ENCODE measurements around the gene ID4. TPM values are rescaled to one million over a fixed set of nuclear protein-coding genes. Genes with fewer than 3 reads are reported as not detected.

Gene ID4
- polyA plus RNA-seq, 2 donors = 23.5 to 24.8 TPM

DNA sequence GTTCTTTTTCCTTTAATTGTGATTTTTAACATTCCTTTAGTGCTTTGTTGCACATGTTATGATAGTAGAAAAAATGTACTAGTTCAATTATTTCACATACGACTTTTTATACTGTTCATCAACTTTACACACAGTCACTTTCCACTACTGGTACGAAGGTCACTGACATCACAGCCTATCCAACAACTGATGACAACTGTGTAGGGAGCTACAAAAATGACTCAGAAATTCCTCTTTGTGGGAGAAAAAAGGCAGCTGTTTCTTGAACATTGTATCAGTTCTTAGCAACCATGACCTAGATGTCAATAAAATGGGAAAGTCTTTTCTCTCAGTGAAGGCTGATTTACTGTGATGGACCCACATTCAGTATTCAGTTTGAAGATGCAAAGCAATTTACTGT, 7.0 kb upstream of the ID4 start:
- Histone ChIP-seq H3K4me3 (ENCODE audit: low read depth in 1 of 2, low read length in 2 of 2) (no peak overlapping the region), H3K9me3 (ENCODE audit: control insufficient read depth in 2 of 2, insufficient read depth in 1 of 2, low read depth in 1 of 2, low read length in 1 of 2) (no peaks in the 10 kb centered on the region), H3K4me1 (ENCODE audit: control insufficient read depth in 2 of 2, insufficient read depth in 2 of 2, low read length in 1 of 2) (no peaks in the 10 kb centered on the region), H3K36me3 (ENCODE audit: control insufficient read depth in 2 of 2, insufficient read depth in 2 of 2, low read length in 1 of 2) (no peaks in the 10 kb centered on the region), H3K27me3 (ENCODE audit: control insufficient read depth in 1 of 2, insufficient read depth in 2 of 2, low read length in 2 of 2) (no peaks in the 10 kb centered on the region), H3K27ac (ENCODE audit: low read depth in 2 of 2, low read length in 1 of 2) (no peak overlapping the region)
- 77 to 81% methylated on average over 2 of the region's 2 CpGs for WGBS, 2 donors

DNA sequence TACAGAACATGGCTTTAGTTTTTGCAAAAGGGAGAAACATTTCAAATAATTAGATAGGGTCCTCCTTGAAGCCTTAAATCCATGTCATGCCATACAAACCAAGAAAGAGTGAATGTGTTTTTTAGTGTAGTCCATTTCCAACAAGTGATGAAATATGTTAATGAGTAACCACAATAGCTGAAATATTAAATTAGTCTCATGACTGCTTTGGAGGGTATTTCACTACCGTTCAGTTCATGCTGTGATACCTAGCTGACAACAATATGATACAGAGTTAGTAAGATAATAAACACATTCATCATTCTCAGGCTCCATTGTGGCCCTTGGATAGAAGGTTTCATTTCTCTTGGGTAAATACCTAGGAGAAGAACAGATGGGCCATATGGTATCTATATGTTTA, 5.8 kb upstream of the ID4 start:
- 56 to 85% methylated on average over 1 of the region's 1 CpG for WGBS, 2 donors
- no peaks in the 10 kb centered on the region for H3K9me3 ChIP-seq (ENCODE audit: control insufficient read depth in 2 of 2, insufficient read depth in 1 of 2, low read depth in 1 of 2, low read length in 1 of 2)
- no peaks in the 10 kb centered on the region for H3K27me3 ChIP-seq (ENCODE audit: control insufficient read depth in 1 of 2, insufficient read depth in 2 of 2, low read length in 2 of 2)
- H3K36me3 ChIP-seq (ENCODE audit: control insufficient read depth in 2 of 2, insufficient read depth in 2 of 2, low read length in 1 of 2) = no peaks in the 10 kb centered on the region
- H3K4me1 ChIP-seq (ENCODE audit: control insufficient read depth in 2 of 2, insufficient read depth in 2 of 2, low read length in 1 of 2) = no peaks in the 10 kb centered on the region
- no peak overlapping the region for H3K4me3 ChIP-seq (ENCODE audit: low read depth in 1 of 2, low read length in 2 of 2)
- no peak overlapping the region for H3K27ac ChIP-seq (ENCODE audit: low read depth in 2 of 2, low read length in 1 of 2)

GRCh38 chr6:19833947-19834346, 3.2 kb upstream of the ID4 start:
- Histone ChIP-seq H3K4me3 (ENCODE audit: low read depth in 1 of 2, low read length in 2 of 2) (no peak overlapping the region), H3K4me1 (ENCODE audit: control insufficient read depth in 2 of 2, insufficient read depth in 2 of 2, low read length in 1 of 2) (no peaks in the 10 kb centered on the region), H3K27me3 (ENCODE audit: control insufficient read depth in 1 of 2, insufficient read depth in 2 of 2, low read length in 2 of 2) (no peaks in the 10 kb centered on the region), H3K27ac (ENCODE audit: low read depth in 2 of 2, low read length in 1 of 2) (no peak overlapping the region), H3K36me3 (ENCODE audit: control insufficient read depth in 2 of 2, insufficient read depth in 2 of 2, low read length in 1 of 2) (no peaks in the 10 kb centered on the region), H3K9me3 (ENCODE audit: control insufficient read depth in 2 of 2, insufficient read depth in 1 of 2, low read depth in 1 of 2, low read length in 1 of 2) (no peaks in the 10 kb centered on the region)
- 57 to 72% methylated on average over 5 of the region's 5 CpGs for WGBS, 2 donors

- 77 to 85% methylated on average over 5 of the region's 5 CpGs for WGBS, 2 donors
- no peaks in the 10 kb centered on the region for H3K4me1 ChIP-seq (ENCODE audit: control insufficient read depth in 2 of 2, insufficient read depth in 2 of 2, low read length in 1 of 2)
- no peaks in the 10 kb centered on the region for H3K27me3 ChIP-seq (ENCODE audit: control insufficient read depth in 1 of 2, insufficient read depth in 2 of 2, low read length in 2 of 2)
- no peak overlapping the region for H3K27ac ChIP-seq (ENCODE audit: low read depth in 2 of 2, low read length in 1 of 2)
- no peaks in the 10 kb centered on the region for H3K36me3 ChIP-seq (ENCODE audit: control insufficient read depth in 2 of 2, insufficient read depth in 2 of 2, low read length in 1 of 2)
- no peak overlapping the region for H3K4me3 ChIP-seq (ENCODE audit: low read depth in 1 of 2, low read length in 2 of 2)
- H3K9me3 ChIP-seq (ENCODE audit: control insufficient read depth in 2 of 2, insufficient read depth in 1 of 2, low read depth in 1 of 2, low read length in 1 of 2) = no peaks in the 10 kb centered on the region
These were observed 2.3 kb upstream of the ID4 start for GRCh38 chr6:19834858-19835257.

- Histone ChIP-seq H3K36me3 (ENCODE audit: control insufficient read depth in 2 of 2, insufficient read depth in 2 of 2, low read length in 1 of 2) (no peaks in the 10 kb centered on the region), H3K9me3 (ENCODE audit: control insufficient read depth in 2 of 2, insufficient read depth in 1 of 2, low read depth in 1 of 2, low read length in 1 of 2) (no peaks in the 10 kb centered on the region), H3K4me3 (ENCODE audit: low read depth in 1 of 2, low read length in 2 of 2) (no peak overlapping the region), H3K4me1 (ENCODE audit: control insufficient read depth in 2 of 2, insufficient read depth in 2 of 2, low read length in 1 of 2) (no peaks in the 10 kb centered on the region), H3K27me3 (ENCODE audit: control insufficient read depth in 1 of 2, insufficient read depth in 2 of 2, low read length in 2 of 2) (no peaks in the 10 kb centered on the region), H3K27ac (ENCODE audit: low read depth in 2 of 2, low read length in 1 of 2) (no peak overlapping the region)
- WGBS, 2 donors = 76 to 92% methylated on average over 4 of the region's 4 CpGs
These were observed 1.6 kb upstream of the ID4 start for GRCh38 chr6:19835605-19836004.

DNA sequence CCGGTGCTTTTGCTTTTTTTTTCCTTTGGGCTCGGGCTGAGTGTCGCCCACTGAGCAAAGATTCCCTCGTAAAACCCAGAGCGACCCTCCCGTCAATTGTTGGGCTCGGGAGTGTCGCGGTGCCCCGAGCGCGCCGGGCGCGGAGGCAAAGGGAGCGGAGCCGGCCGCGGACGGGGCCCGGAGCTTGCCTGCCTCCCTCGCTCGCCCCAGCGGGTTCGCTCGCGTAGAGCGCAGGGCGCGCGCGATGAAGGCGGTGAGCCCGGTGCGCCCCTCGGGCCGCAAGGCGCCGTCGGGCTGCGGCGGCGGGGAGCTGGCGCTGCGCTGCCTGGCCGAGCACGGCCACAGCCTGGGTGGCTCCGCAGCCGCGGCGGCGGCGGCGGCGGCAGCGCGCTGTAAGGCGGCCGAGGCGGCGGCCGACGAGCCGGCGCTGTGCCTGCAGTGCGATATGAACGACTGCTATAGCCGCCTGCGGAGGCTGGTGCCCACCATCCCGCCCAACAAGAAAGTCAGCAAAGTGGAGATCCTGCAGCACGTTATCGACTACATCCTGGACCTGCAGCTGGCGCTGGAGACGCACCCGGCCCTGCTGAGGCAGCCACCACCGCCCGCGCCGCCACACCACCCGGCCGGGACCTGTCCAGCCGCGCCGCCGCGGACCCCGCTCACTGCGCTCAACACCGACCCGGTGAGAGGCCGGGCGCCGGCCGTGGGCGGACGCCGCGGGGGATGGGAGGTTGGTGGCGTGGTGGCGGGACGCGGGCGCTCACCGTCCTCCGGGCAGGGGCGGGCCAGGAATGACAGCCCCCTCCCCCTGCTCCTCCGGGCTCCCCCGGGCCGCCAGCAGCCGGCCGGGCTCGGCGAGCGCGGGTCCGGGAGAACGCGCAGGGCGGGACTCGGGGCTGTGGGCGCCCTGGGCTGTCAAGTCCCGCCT, 606 bp downstream of the ID4 start:
- H3K27ac ChIP-seq (ENCODE audit: low read depth in 2 of 2, low read length in 1 of 2) = peak overlapping the region; percentile 90 to 92
- no peaks in the 10 kb centered on the region for H3K9me3 ChIP-seq (ENCODE audit: control insufficient read depth in 2 of 2, insufficient read depth in 1 of 2, low read depth in 1 of 2, low read length in 1 of 2)
- H3K4me3 ChIP-seq (ENCODE audit: low read depth in 1 of 2, low read length in 2 of 2) = peak overlapping the region; percentile 88 to 90
- no peaks in the 10 kb centered on the region for H3K27me3 ChIP-seq (ENCODE audit: control insufficient read depth in 1 of 2, insufficient read depth in 2 of 2, low read length in 2 of 2)
- no peaks in the 10 kb centered on the region for H3K4me1 ChIP-seq (ENCODE audit: control insufficient read depth in 2 of 2, insufficient read depth in 2 of 2, low read length in 1 of 2)
- whole genome bisulfite sequencing, 2 donors = 2 to 3% methylated on average over 95 to 122 of the region's 122 CpGs
- H3K36me3 ChIP-seq (ENCODE audit: control insufficient read depth in 2 of 2, insufficient read depth in 2 of 2, low read length in 1 of 2) = no peaks in the 10 kb centered on the region

DNA sequence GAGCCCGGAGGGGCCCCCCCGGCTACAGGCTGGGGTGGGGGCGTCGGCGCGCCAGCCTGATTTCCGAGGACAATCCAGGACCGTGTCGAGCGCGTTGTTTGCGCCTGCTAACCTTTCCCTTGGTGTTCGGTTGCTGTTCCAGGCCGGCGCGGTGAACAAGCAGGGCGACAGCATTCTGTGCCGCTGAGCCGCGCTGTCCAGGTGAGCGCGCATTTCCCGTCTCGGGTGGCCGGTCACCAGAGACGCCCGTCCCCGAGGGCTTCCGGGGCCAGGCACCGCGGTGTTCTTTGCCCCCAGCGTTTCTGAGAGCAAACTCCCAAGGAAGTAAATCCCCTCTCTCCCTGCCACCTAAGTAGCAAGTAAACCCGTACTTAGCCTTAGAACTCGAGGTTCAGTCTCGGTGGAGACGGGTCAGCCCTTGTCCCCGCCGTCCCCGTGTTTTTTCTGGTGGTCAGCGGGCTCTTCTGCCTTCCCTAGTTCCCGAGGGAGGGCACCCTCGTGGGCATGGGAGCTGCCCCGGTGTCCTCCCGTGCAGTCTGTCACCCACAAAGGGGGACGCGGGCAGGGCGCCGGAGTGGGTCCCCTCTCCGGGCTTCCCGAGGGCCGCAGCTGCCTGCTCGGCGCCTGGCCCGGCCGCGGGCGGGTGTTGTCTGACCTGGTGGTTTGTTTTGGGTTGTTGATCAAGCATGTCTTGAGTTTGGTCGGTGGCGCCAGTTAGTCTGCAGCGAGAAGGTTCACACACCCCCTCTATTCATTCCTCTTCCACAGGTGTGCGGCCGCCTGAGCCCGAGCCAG, 1.5 kb downstream of the ID4 start:
- no peaks in the 10 kb centered on the region for H3K36me3 ChIP-seq (ENCODE audit: control insufficient read depth in 2 of 2, insufficient read depth in 2 of 2, low read length in 1 of 2)
- H3K4me3 ChIP-seq (ENCODE audit: low read depth in 1 of 2, low read length in 2 of 2) = peak overlapping the region; percentile 88 to 90
- H3K27me3 ChIP-seq (ENCODE audit: control insufficient read depth in 1 of 2, insufficient read depth in 2 of 2, low read length in 2 of 2) = no peaks in the 10 kb centered on the region
- H3K9me3 ChIP-seq (ENCODE audit: control insufficient read depth in 2 of 2, insufficient read depth in 1 of 2, low read depth in 1 of 2, low read length in 1 of 2) = no peaks in the 10 kb centered on the region
- H3K4me1 ChIP-seq (ENCODE audit: control insufficient read depth in 2 of 2, insufficient read depth in 2 of 2, low read length in 1 of 2) = no peaks in the 10 kb centered on the region
- H3K27ac ChIP-seq (ENCODE audit: low read depth in 2 of 2, low read length in 1 of 2) = peak overlapping the region; percentile 90 to 92
- 2% methylated on average over 63 of the region's 63 CpGs for WGBS, 2 donors

DNA sequence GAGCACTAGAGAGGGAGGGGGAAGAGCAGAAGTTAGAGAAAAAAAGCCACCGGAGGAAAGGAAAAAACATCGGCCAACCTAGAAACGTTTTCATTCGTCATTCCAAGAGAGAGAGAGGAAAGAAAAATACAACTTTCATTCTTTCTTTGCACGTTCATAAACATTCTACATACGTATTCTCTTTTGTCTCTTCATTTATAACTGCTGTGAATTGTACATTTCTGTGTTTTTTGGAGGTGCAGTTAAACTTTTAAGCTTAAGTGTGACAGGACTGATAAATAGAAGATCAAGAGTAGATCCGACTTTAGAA, 2.0 kb downstream of the ID4 start:
- peak overlapping the region; percentile 90 to 92 for H3K27ac ChIP-seq (ENCODE audit: low read depth in 2 of 2, low read length in 1 of 2)
- no peaks in the 10 kb centered on the region for H3K36me3 ChIP-seq (ENCODE audit: control insufficient read depth in 2 of 2, insufficient read depth in 2 of 2, low read length in 1 of 2)
- no peaks in the 10 kb centered on the region for H3K4me1 ChIP-seq (ENCODE audit: control insufficient read depth in 2 of 2, insufficient read depth in 2 of 2, low read length in 1 of 2)
- H3K27me3 ChIP-seq (ENCODE audit: control insufficient read depth in 1 of 2, insufficient read depth in 2 of 2, low read length in 2 of 2) = no peaks in the 10 kb centered on the region
- 5% methylated on average over 7 of the region's 7 CpGs for WGBS, 2 donors
- peak overlapping the region; percentile 88 to 90 for H3K4me3 ChIP-seq (ENCODE audit: low read depth in 1 of 2, low read length in 2 of 2)
- H3K9me3 ChIP-seq (ENCODE audit: control insufficient read depth in 2 of 2, insufficient read depth in 1 of 2, low read depth in 1 of 2, low read length in 1 of 2) = no peaks in the 10 kb centered on the region

DNA sequence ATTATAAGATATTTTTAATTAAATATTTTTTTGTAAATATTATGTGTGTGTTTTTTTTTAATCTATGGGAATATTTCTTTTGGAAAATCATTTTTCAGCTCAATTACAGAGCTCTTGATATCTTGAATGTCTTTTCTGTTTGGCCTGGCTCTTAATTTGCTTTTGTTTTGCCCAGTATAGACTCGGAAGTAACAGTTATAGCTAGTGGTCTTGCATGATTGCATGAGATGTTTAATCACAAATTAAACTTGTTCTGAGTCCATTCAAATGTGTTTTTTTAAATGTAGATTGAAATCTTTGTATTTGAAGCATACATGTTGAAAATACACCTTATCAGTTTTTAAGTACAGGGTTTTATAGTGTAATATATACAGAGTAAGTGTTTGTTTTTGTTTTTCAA, 2.6 kb downstream of the ID4 start:
- Histone ChIP-seq H3K9me3 (ENCODE audit: control insufficient read depth in 2 of 2, insufficient read depth in 1 of 2, low read depth in 1 of 2, low read length in 1 of 2) (no peaks in the 10 kb centered on the region), H3K27me3 (ENCODE audit: control insufficient read depth in 1 of 2, insufficient read depth in 2 of 2, low read length in 2 of 2) (no peaks in the 10 kb centered on the region), H3K27ac (ENCODE audit: low read depth in 2 of 2, low read length in 1 of 2) (no peak overlapping the region), H3K4me3 (ENCODE audit: low read depth in 1 of 2, low read length in 2 of 2) (peak overlapping the region in 1 of 2 donors; percentile 45), H3K4me1 (ENCODE audit: control insufficient read depth in 2 of 2, insufficient read depth in 2 of 2, low read length in 1 of 2) (no peaks in the 10 kb centered on the region), H3K36me3 (ENCODE audit: control insufficient read depth in 2 of 2, insufficient read depth in 2 of 2, low read length in 1 of 2) (no peaks in the 10 kb centered on the region)
- 21 to 24% methylated on average over 1 of the region's 1 CpG for WGBS, 2 donors
